Measurements from ENCODE around the gene ANXA2. TPM values are rescaled to one million over a fixed set of nuclear protein-coding genes. Genes with fewer than 3 reads are reported as not detected.

ANXA2 gene
- total RNA-seq, 4 donors from 2014 or later = 1,272 to 1,552 (median 1,345) TPM

- H3K4me3 ChIP-seq (ENCODE audit: low read depth, poor library complexity, severe bottlenecking) = no peak overlapping the region
- no peak for TF ChIP-seq POLR2A (IDR thresholded peaks at IDR 0.05)
- TF ChIP-seq, protein P1, sequence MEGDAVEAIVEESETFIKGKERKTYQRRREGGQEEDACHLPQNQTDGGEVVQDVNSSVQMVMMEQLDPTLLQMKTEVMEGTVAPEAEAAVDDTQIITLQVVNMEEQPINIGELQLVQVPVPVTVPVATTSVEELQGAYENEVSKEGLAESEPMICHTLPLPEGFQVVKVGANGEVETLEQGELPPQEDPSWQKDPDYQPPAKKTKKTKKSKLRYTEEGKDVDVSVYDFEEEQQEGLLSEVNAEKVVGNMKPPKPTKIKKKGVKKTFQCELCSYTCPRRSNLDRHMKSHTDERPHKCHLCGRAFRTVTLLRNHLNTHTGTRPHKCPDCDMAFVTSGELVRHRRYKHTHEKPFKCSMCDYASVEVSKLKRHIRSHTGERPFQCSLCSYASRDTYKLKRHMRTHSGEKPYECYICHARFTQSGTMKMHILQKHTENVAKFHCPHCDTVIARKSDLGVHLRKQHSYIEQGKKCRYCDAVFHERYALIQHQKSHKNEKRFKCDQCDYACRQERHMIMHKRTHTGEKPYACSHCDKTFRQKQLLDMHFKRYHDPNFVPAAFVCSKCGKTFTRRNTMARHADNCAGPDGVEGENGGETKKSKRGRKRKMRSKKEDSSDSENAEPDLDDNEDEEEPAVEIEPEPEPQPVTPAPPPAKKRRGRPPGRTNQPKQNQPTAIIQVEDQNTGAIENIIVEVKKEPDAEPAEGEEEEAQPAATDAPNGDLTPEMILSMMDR (IDR thresholded peaks at IDR 0.05) = no peak
- 71 to 73% methylated on average over 3 of the region's 3 CpGs for WGBS, 2 donors
- no peak for DNase-seq (ENCODE audit: low spot score in 2 of 2)
- intact Hi-C loops (cut with DNase I; ENCODE audit: low total_unique reads) = loop anchor here (10.0 kb wide), 1 partner anchor 94 kb away; no protein-coding TSS in a partner anchor
Observed at GRCh38 chr15:60351066-60351465, 46.7 kb downstream of the ANXA2 start.

GRCh38 chr15:60350108-60350507, 47.7 kb downstream of the ANXA2 start:
- TF ChIP-seq, protein P1 (IDR thresholded peaks at IDR 0.05) = no peak
- no peak for TF ChIP-seq POLR2A (IDR thresholded peaks at IDR 0.05)
- intact Hi-C loops (cut with DNase I; ENCODE audit: low total_unique reads) = loop anchor here (10.0 kb wide), 1 partner anchor 95 kb away; no protein-coding TSS in a partner anchor
- H3K4me3 ChIP-seq (ENCODE audit: low read depth, poor library complexity, severe bottlenecking) = no peak overlapping the region
- WGBS, 2 donors = 92 to 94% methylated on average over 2 of the region's 2 CpGs
- no peak for DNase-seq (ENCODE audit: low spot score in 2 of 2)

DNA sequence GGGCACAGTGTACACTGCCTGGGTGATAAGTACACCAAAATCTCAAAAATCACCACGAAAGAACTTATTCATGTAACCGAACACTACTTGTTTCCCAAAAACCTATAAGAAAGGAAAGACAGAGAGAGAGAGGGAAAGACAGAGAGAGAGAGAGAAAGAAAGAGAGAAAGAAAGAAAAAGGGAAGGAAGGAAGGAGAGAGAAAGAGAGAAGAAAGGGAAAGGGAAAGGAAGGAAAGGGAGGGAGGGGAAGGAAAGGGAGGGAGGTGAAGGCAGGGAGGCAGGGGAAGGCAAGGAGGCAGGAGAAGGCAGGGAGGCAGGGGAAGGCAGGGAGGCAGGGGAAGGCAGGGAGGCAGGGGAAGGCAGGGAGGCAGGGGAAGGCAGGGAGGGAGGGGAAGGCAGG, 48.2 kb downstream of the ANXA2 start:
- 88 to 90% methylated on average over 2 of the region's 2 CpGs for WGBS, 2 donors
- DNase-seq (ENCODE audit: low spot score in 2 of 2) = no peak
- TF ChIP-seq, protein P1 (IDR thresholded peaks at IDR 0.05) = no peak
- no peak for TF ChIP-seq POLR2A (IDR thresholded peaks at IDR 0.05)
- intact Hi-C loops (cut with DNase I; ENCODE audit: low total_unique reads) = no loop called here
- H3K4me3 ChIP-seq (ENCODE audit: low read depth, poor library complexity, severe bottlenecking) = no peak overlapping the region

GRCh38 chr15:60347480-60348049, 50.2 kb downstream of the ANXA2 start:
- no peak overlapping the region for H3K4me3 ChIP-seq (ENCODE audit: low read depth, poor library complexity, severe bottlenecking)
- WGBS, 2 donors = 81 to 84% methylated on average over 13 of the region's 13 CpGs
- no peak for DNase-seq (ENCODE audit: low spot score in 2 of 2)
- intact Hi-C loops (cut with DNase I; ENCODE audit: low total_unique reads) = no loop called here
- TF ChIP-seq, protein P1 (IDR thresholded peaks at IDR 0.05) = no peak
- no peak for TF ChIP-seq POLR2A (IDR thresholded peaks at IDR 0.05)

DNA sequence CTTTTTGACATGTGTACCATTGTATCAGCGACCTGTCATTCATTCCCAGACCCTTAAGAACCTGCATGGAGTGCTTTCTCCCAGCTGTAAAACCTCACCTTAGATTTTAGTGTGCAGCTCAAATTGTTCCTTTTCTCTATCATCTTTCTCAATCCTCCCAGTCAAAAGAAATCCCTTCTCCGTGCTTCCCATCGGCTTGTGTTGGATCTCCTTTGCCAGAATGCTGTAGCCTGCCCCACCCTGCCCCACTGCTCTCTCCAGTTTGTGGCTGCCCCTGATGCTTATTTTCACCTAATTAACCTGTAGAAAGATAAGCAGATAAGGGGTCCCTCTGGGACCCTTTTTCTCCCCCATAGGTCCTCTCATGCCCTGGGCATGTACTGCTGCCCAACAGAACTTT, 51.1 kb downstream of the ANXA2 start:
- no peak overlapping the region for H3K4me3 ChIP-seq (ENCODE audit: low read depth, poor library complexity, severe bottlenecking)
- intact Hi-C loops (cut with DNase I; ENCODE audit: low total_unique reads) = no loop called here
- 87 to 89% methylated on average over 3 of the region's 3 CpGs for WGBS, 2 donors
- TF ChIP-seq, protein P1 (IDR thresholded peaks at IDR 0.05) = no peak
- TF ChIP-seq POLR2A (IDR thresholded peaks at IDR 0.05) = no peak
- no peak for DNase-seq (ENCODE audit: low spot score in 2 of 2)

DNA sequence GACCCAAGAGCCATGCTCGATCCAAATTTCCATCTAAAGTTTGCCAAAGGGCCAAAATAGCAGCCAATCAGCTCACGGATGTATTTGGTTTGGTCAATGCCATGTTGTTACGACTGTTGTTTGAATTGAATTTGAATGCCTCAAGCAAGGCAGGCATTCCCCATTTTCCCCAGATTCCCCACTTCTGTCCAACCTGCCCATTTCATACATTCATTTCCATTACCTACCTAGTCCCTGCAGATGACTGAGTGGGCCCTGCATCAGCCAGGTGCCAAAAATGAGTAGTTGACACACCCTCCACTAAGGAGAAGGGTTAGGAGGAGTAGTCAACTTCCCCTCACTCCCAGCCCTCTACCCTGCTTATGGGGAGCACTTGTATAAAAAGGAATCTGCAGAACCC, 51.7 kb downstream of the ANXA2 start:
- WGBS, 2 donors = 73 to 82% methylated on average over 3 of the region's 3 CpGs
- no peak for DNase-seq (ENCODE audit: low spot score in 2 of 2)
- H3K4me3 ChIP-seq (ENCODE audit: low read depth, poor library complexity, severe bottlenecking) = no peak overlapping the region
- TF ChIP-seq POLR2A (IDR thresholded peaks at IDR 0.05) = no peak
- intact Hi-C loops (cut with DNase I; ENCODE audit: low total_unique reads) = no loop called here
